Prostate gland (tissue), 2 donors: ENCODE measurements around the gene SLC13A4.

Experiments used
- CTCF ChIP-seq, 4 experiments: fragments of 200-600 bp in 2 of 4; fragments of 450-650 bp in 2 of 4; sonication (generic) in 2 of 4; IDR thresholded peaks; 1 replicate in 3 of 4; 2 replicates in 1 of 4; pipeline ENCODE4 v1.5.1; 2016 to 2019; ENCODE audit warnings: antibody characterized with exemption in 4 of 4, mild to moderate bottlenecking in 2 of 4, moderate library complexity in 2 of 4
- POLR2AphosphoS5 ChIP-seq: sonication (generic); formaldehyde crosslinking; IDR thresholded peaks from one replicate; pipeline ENCODE4 v1.6.1; 2017; ENCODE audit warnings: antibody characterized with exemption

DNA sequence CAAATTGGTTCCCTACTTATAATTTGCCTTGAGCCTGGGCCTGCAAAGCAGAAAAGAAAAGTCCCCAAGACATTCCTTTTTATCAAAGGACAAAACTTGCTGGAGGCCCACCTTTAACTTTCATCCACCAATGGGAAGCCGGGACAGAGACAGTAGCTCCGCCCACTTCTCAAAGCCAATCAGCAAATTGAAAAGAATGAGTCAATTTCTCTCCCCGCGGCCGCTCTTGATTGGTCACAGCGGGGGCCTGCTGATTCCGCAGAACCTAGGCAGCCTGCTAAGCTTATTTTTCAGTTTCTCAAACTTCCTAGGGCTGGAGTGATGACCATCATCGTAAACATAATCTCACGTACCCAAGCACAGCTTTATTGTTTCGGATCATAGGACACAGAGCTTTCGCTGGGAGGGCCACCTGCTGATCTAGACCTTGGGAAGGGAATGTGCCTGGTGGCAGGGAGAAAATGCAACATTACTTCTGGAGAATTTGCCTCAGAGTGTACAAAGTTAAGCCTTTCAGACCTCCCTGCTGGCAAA, at the start of gene SLC13A4:
- TF ChIP-seq CTCF (IDR thresholded peaks at IDR 0.05) = no peak
- no peak for TF ChIP-seq POLR2AphosphoS5
